Stimulated activated CD8-positive, alpha-beta memory T cell treated with anti-CD3 and anti-CD28 coated beads, Interleukin-4, amount 100 ng/mL, for 24 hours (primary cell): Measurements from ENCODE around the gene HPCAL1.
"Not testable (repeated sequence)": the region's sequence is repeated elsewhere in the genome, so short reads cannot be mapped to it uniquely, and the experiment has no call there.

Experiments used
- DNase-seq: peaks from one replicate; pipeline ENCODE4 v3.0.0-alpha.2; 2020; ENCODE audit warnings: low read depth

HPCAL1 gene

GRCh38 chr2:10442469-10443126 lies 139.9 kb downstream of the HPCAL1 start:
- DNase-seq = not testable (repeated sequence)

DNA sequence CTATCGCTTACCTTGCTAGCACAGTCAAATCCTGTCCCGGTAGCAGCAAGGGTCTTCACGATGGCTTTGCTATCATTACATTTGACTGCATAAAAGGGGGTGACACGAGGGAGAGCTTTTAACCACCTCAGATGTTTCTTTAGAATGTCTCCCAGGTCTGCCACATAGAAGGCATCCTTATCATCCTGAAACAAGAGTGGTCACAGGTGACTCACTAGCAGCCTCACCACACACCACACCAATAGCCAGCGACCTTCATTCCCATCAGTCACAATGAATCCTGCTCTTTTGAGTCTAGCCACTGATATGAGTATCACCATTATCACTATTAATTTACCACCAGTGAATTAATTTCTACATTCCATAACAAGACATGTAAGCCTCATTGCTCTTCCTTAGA lies 141.8 kb downstream of the HPCAL1 start:
- DNase-seq = peak; percentile 22

DNA sequence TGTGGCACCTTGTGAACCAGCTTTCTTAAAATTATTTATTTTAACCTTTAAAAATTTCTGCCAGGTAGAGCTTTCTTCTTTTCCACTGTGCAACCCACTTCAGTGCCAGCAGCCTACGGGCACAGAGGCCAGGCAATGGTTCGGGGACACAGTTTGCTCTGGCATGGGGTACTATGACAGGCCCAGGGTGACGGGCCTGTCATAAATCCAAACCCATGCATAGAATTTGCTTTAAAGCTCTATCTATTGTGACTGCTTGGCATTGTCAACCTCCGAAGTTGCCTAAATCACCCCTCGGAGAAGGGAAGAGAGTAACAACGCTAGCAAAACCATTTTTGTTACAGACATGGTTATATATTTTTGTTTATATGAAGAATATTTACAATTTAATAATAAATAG lies 143.9 kb downstream of the HPCAL1 start:
- DNase-seq = no peak

- peak; percentile 15 for DNase-seq
Observed at GRCh38 chr2:10447300-10447894, 144.7 kb downstream of the HPCAL1 start.

- peak; percentile 98 for DNase-seq
Observed at GRCh38 chr2:10447895-10448575, 145.3 kb downstream of the HPCAL1 start, which contains the start of gene ODC1. TSS of gene ODC1 (minus strand) at chr2:10448327. CDS start at chr2:10445032, 3,295 bp downstream.

- DNase-seq = peak; percentile 90
Observed at GRCh38 chr2:10448576-10449485, 146.1 kb downstream of the HPCAL1 start.

- DNase-seq = no peak
Observed at GRCh38 chr2:10449486-10449831, 146.8 kb downstream of the HPCAL1 start.

DNA sequence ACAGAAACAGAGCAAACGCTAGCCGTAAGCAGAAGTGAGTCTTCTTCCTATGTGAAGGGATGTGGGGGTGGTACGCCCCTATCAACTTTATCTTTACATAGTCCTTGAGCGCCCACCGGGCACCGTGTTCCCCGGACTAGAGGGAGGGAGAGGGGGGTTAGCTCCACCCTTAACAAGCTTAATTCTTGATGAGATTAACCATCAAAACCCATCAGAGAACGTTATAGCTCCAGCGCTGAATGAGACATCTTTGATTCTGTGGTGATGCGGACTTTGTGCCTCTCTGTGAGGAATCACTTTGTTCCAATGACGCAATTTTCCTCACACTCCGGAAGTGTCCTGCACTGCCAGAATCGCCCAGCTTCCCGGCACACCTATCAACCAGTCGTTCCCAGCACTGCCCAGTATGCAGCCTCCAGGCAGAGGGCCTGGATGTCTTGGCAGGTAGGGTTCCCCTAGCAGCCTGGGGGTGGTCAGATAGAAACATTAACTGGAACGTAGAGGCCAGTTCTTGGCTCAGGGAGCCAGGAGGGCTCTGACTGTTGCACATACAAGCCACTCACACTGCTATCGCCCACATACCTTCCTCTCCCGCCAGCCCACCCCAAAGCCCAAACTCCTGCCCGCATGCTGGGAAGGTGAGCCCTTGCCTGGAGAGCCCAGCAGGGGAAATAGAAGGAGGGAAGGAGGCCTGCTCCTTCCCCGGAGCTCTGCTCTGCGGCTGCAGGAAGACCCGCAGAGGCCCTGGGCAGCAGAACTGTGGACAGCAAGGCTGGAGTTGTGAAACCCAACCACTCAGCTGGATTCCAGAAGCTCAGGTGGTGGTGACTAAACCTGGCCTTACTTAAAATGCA lies 147.4 kb downstream of the HPCAL1 start:
- no peak for DNase-seq

DNA sequence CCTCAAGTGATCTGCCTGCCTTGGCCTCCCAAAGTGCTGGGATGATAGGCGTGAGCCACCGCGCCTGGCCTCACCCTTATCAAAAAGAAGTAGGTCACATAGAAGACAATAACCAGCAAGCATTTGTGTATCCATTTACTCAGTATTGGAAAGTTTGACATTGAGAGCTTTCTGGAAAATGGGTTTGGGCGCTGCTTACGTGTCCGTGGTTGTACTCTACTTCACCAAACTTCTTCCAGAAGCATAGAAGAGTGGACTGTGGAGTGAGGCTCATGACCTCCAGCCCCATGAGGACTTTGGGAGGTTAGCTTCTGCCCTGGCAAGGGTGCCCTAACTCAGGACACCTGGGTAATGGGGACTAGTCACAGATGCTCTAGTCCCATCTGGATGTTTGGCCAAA lies 149.1 kb downstream of the HPCAL1 start:
- no peak for DNase-seq

DNA sequence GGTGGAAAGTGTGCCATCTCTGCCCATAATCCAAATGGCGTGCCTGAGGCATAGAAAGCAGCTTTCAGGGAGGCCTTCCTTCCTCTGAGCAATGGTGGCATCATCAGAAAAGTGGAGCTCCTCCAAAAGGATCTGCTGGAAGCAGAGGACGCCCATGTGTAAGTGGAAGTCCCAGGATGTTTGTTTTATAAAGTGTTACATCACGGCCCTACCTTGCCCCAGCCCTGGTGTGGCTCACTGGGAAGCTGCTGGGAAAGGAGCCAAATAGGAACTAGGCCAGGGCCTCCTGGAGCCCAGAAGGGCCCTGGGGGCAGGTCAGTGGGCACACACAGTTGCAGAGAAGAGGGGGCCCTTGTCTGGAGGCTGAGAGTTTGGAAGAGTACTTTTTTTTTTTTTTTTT lies 149.6 kb downstream of the HPCAL1 start:
- DNase-seq = no peak

GRCh38 chr2:10452956-10453904 lies 150.5 kb downstream of the HPCAL1 start:
- no peak for DNase-seq

GRCh38 chr2:10453905-10454298 lies 151.2 kb downstream of the HPCAL1 start:
- DNase-seq = no peak

GRCh38 chr2:10454505-10454904 lies 151.8 kb downstream of the HPCAL1 start:
- DNase-seq = no peak

DNA sequence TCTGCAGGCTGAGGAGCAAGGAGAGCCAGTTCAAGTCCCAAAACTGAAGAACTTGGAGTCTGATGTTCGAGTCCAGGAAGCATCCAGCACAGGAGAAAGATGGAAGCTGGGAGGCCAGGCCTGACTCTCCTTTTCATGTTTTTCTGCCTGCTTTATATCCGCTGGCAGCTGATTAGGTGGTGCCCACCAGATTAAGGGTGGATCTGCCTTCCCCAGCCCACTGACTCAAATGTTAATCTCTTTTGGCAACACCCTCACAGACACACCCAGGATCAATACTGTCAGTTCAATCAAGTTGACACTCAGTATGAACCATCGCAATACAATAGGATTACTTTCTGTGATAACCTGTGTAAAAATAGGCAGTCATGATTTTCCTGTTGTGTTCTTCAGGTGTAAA lies 154.5 kb downstream of the HPCAL1 start:
- DNase-seq = not testable (repeated sequence)

GRCh38 chr2:10457846-10458598 lies 155.3 kb downstream of the HPCAL1 start:
- no peak for DNase-seq

GRCh38 chr2:10460366-10460796 lies 157.7 kb downstream of the HPCAL1 start:
- DNase-seq = no peak

DNA sequence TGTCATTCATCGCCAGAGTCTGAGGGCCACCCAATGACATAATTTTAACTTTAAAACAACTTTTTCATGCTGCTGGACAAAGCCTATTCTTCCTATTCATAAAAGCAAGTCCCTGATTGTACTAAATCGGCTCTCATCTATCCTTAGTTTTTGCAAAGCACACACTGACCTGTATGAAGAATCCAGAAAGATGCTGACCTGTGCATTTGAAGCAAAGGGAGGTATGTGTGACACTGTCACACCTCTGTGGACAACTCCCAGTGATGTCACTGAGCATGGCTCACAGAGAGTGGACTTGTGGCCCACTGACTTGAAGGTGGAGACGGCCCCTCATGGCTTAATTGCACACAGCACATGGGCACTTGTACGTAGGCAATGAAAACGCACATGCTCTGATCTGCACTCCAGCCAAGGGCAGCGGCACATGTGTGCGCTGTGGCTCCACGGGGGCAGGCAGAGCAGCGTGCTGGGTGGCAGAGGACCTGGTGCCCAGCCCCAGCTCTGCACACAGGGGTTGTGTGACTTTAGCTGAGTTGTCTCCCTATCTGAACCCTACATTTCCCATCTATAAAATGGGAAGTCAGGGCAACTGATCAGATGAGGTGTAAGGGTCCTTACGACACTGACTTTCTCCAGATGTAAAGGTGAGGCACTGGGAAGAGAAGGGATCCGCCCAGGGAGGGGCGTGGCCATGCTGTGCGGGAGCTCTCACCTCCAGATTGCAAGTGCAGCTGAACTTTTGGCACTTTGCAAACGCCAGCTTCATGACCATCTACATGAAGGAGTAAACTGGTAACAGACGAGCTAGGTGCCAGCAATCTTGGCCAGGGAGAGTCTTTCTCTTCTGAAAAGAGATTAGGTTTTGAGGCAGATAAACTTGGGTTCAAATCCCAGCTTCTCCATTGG lies 159.7 kb downstream of the HPCAL1 start:
- DNase-seq = no peak

DNA sequence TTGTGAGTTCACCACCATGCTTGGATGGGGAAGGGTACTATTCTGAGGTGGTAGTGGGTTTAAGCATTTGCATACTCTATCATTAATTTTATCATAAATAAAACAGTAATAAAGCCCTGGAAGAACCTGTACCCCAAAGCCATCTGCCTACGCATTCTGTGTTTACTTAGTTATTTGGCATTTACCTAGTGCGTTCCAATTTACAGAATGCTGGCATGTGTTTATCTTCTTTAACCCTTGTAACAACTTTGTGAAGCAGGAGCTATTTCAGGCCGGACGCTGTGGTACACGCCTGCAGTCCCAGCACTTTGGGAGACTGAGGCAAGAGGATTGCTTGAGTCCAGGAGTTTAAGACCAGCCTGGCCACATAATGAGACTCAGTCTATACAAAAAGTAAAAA lies 163.2 kb downstream of the HPCAL1 start:
- no peak for DNase-seq
